Neural progenitor cell (in vitro differentiated cells): ENCODE results near the gene RETSAT.

Experiments used
- EZH2 ChIP-seq: fragments of 200-600 bp; sonication (generic); IDR thresholded peaks from 2 replicates; pipeline ENCODE4 v1.6.1; 2017; ENCODE audit warnings: antibody characterized with exemption, mild to moderate bottlenecking, moderate library complexity
- EZH2phosphoT487 ChIP-seq: fragments of 200-600 bp; sonication (generic); IDR thresholded peaks from 2 replicates; pipeline ENCODE4 v1.6.1; 2017; ENCODE audit warnings: antibody characterized with exemption
- TF ChIP-seq, protein P1 (sequence below): fragments of 200-600 bp; sonication (generic); IDR thresholded peaks from 2 replicates; pipeline ENCODE4 v1.5.1; 2017; ENCODE audit warnings: antibody characterized with exemption, mild to moderate bottlenecking

DNA sequence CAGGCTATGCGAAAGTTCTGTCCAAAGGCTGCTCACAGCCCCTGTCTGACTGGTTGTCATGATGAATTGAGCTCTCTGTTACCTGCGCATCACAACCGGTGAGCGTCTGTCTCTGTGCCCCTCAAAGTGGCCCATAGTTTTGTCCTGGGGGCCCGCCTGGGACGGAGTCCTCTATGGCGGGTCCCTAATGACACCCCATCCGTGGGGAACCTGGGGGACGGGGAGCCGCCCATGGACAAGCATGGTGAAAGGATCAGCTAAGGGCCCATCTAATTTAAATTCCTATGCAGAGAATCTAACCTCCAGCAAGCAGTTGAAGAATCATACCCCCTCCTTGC lies 714 bp upstream of the RETSAT start:
- TF ChIP-seq, protein P1, sequence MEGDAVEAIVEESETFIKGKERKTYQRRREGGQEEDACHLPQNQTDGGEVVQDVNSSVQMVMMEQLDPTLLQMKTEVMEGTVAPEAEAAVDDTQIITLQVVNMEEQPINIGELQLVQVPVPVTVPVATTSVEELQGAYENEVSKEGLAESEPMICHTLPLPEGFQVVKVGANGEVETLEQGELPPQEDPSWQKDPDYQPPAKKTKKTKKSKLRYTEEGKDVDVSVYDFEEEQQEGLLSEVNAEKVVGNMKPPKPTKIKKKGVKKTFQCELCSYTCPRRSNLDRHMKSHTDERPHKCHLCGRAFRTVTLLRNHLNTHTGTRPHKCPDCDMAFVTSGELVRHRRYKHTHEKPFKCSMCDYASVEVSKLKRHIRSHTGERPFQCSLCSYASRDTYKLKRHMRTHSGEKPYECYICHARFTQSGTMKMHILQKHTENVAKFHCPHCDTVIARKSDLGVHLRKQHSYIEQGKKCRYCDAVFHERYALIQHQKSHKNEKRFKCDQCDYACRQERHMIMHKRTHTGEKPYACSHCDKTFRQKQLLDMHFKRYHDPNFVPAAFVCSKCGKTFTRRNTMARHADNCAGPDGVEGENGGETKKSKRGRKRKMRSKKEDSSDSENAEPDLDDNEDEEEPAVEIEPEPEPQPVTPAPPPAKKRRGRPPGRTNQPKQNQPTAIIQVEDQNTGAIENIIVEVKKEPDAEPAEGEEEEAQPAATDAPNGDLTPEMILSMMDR: no peak
- TF ChIP-seq EZH2 (no peak), EZH2phosphoT487 (no peak)
